ENCODE measurements around the gene FAM110C. TPM values are rescaled to one million over a fixed set of nuclear protein-coding genes. Genes with fewer than 3 reads are reported as not detected.

Gene FAM110C
- total RNA-seq, 1 experiment from 2014 or later, result 20.6 TPM

- no peak overlapping the region for H3K4me3 Mint-ChIP-seq (ENCODE audit: low read depth, unreplicated experiment)
- BruUV-seq (replicated peaks), result no TSS peak
- intact Hi-C loops (cut with micrococcal nuclease; ENCODE audit: unreplicated experiment), result no loop called here
- peaks cover 44% of the 10 kb centered on the region for H3K4me1 Mint-ChIP-seq (ENCODE audit: low read depth, unreplicated experiment)
- no peaks in the 10 kb centered on the region for H3K9me3 Mint-ChIP-seq (ENCODE audit: low read depth, unreplicated experiment)
- no peak overlapping the region for H3K27ac Mint-ChIP-seq (ENCODE audit: unreplicated experiment)
- CTCF ChIA-PET, result no interaction called here
- no peaks in the 10 kb centered on the region for H3K27me3 Mint-ChIP-seq (ENCODE audit: unreplicated experiment)
- H3K36me3 Mint-ChIP-seq (ENCODE audit: insufficient read depth, unreplicated experiment), result peaks cover 64% of the 10 kb centered on the region
- DNase-seq, result no peak
- TF ChIP-seq CTCF (IDR thresholded peaks at IDR 0.05; ENCODE audit: unreplicated experiment), result no peak
Observed at GRCh38 chr2:40465-40864, 5.8 kb downstream of the FAM110C start.

GRCh38 chr2:38155-38554, 8.2 kb downstream of the FAM110C start:
- BruUV-seq (replicated peaks), result no TSS peak

GRCh38 chr2:36318-36717, 10.0 kb downstream of the FAM110C start:
- DNase-seq, result no peak
- CTCF ChIA-PET, result no interaction called here
- Mint-ChIP-seq H3K27me3 (ENCODE audit: unreplicated experiment) (no peaks in the 10 kb centered on the region), H3K4me3 (ENCODE audit: low read depth, unreplicated experiment) (no peak overlapping the region), H3K36me3 (ENCODE audit: insufficient read depth, unreplicated experiment) (peaks cover 35% of the 10 kb centered on the region), H3K4me1 (ENCODE audit: low read depth, unreplicated experiment) (peaks cover 33% of the 10 kb centered on the region), H3K27ac (ENCODE audit: unreplicated experiment) (no peak overlapping the region), H3K9me3 (ENCODE audit: low read depth, unreplicated experiment) (no peaks in the 10 kb centered on the region)
- no peak for TF ChIP-seq CTCF (IDR thresholded peaks at IDR 0.05; ENCODE audit: unreplicated experiment)
- intact Hi-C loops (cut with micrococcal nuclease; ENCODE audit: unreplicated experiment), result no loop called here
- BruUV-seq (replicated peaks), result no TSS peak

More at GRCh38 chr2:38155-38554, 8.2 kb downstream of the FAM110C start:
- CTCF ChIA-PET, result no interaction called here
- no peak overlapping the region for H3K27ac Mint-ChIP-seq (ENCODE audit: unreplicated experiment)
- TF ChIP-seq CTCF (IDR thresholded peaks at IDR 0.05; ENCODE audit: unreplicated experiment), result no peak
- peak; percentile 66 for DNase-seq
- H3K4me1 Mint-ChIP-seq (ENCODE audit: low read depth, unreplicated experiment), result peaks cover 41% of the 10 kb centered on the region
- no peaks in the 10 kb centered on the region for H3K9me3 Mint-ChIP-seq (ENCODE audit: low read depth, unreplicated experiment)
- intact Hi-C loops (cut with micrococcal nuclease; ENCODE audit: unreplicated experiment), result no loop called here
- H3K4me3 Mint-ChIP-seq (ENCODE audit: low read depth, unreplicated experiment), result no peak overlapping the region
- no peaks in the 10 kb centered on the region for H3K27me3 Mint-ChIP-seq (ENCODE audit: unreplicated experiment)
- peaks cover 46% of the 10 kb centered on the region for H3K36me3 Mint-ChIP-seq (ENCODE audit: insufficient read depth, unreplicated experiment)

GRCh38 chr2:35852-36251, 10.5 kb downstream of the FAM110C start:
- intact Hi-C loops (cut with micrococcal nuclease; ENCODE audit: unreplicated experiment), result no loop called here
- no TSS peak for BruUV-seq (replicated peaks)
- CTCF ChIA-PET, result interaction anchor here (1.2 kb wide), 1 partner anchor 11 kb away, joined by 3 read pairs; no protein-coding TSS in a partner anchor
- DNase-seq, result peak; percentile 56
- H3K27me3 Mint-ChIP-seq (ENCODE audit: unreplicated experiment), result no peaks in the 10 kb centered on the region
- no peak overlapping the region for H3K4me3 Mint-ChIP-seq (ENCODE audit: low read depth, unreplicated experiment)
- no peaks in the 10 kb centered on the region for H3K9me3 Mint-ChIP-seq (ENCODE audit: low read depth, unreplicated experiment)
- no peak for TF ChIP-seq CTCF (IDR thresholded peaks at IDR 0.05; ENCODE audit: unreplicated experiment)
- peaks cover 33% of the 10 kb centered on the region for H3K4me1 Mint-ChIP-seq (ENCODE audit: low read depth, unreplicated experiment)
- peaks cover 34% of the 10 kb centered on the region for H3K36me3 Mint-ChIP-seq (ENCODE audit: insufficient read depth, unreplicated experiment)
- H3K27ac Mint-ChIP-seq (ENCODE audit: unreplicated experiment), result peak overlapping the region; percentile 60
